Measurements from ENCODE around the gene PLEKHF1. TPM values are rescaled to one million over a fixed set of nuclear protein-coding genes. Genes with fewer than 3 reads are reported as not detected.
"Not testable (repeated sequence)": the region's sequence is repeated elsewhere in the genome, so short reads cannot be mapped to it uniquely, and the experiment has no call there.

The PLEKHF1 gene
- total RNA-seq, 4 donors from 2014 or later, result 8.6 to 38.8 (median 14.2) TPM

- no peak for TF ChIP-seq CTCF (IDR thresholded peaks at IDR 0.05)
- TF ChIP-seq POLR2AphosphoS5 (IDR thresholded peaks at IDR 0.05), result no peak
- no peak for TF ChIP-seq EP300 (IDR thresholded peaks at IDR 0.05; ENCODE audit: low read depth)
- no peak for TF ChIP-seq POLR2A (IDR thresholded peaks at IDR 0.05)
- Histone ChIP-seq H3K9me3 (no peaks in the 10 kb centered on the region), H3K27ac (peak overlapping the region in 1 of 4 donors; percentile 25), H3K4me1 (no peaks in the 10 kb centered on the region), H3K27me3 (no peaks in the 10 kb centered on the region), H3K4me3 (no peak overlapping the region), H3K36me3 (no peaks in the 10 kb centered on the region)
- 72 to 76% methylated on average over 7 to 18 of the region's 18 CpGs for WGBS, 2 donors (ENCODE audit: low coverage in 1 of 2)
- peak; percentile 25 for DNase-seq
- in situ Hi-C loops (cut with MboI; ENCODE audit: low pct_ligation_motif_present in 1 of 4, low pct_unique_long_range_greater_than_20kb in 1 of 4, low sequenced_read_pairs in 3 of 4), result loop anchor here in 2 of 4 donors (25.0 kb wide), 2 partner anchors 88 to 213 kb away; partner anchors contain the start of gene C19orf12 (in 1 of the 2)
- intact Hi-C loops (cut with DNase I; ENCODE audit: low total_unique reads), result no loop called here
Measured at GRCh38 chr19:29623726-29624488, 41.4 kb upstream of the PLEKHF1 start.

GRCh38 chr19:29624489-29625185 is 40.6 kb upstream of the PLEKHF1 start:
- Histone ChIP-seq H3K9me3 (no peaks in the 10 kb centered on the region), H3K4me1 (no peaks in the 10 kb centered on the region), H3K4me3 (no peak overlapping the region), H3K27ac (peak overlapping the region in 1 of 4 donors; percentile 25), H3K27me3 (no peaks in the 10 kb centered on the region), H3K36me3 (no peaks in the 10 kb centered on the region)
- TF ChIP-seq CTCF (IDR thresholded peaks at IDR 0.05), result no peak
- no peak for TF ChIP-seq POLR2A (IDR thresholded peaks at IDR 0.05)
- no peak for TF ChIP-seq EP300 (IDR thresholded peaks at IDR 0.05; ENCODE audit: low read depth)
- TF ChIP-seq POLR2AphosphoS5 (IDR thresholded peaks at IDR 0.05), result no peak
- DNase-seq, result no peak
- intact Hi-C loops (cut with DNase I; ENCODE audit: low total_unique reads) (no loop called here), in situ Hi-C loops (cut with MboI; ENCODE audit: low pct_ligation_motif_present in 1 of 4, low pct_unique_long_range_greater_than_20kb in 1 of 4, low sequenced_read_pairs in 3 of 4) (loop anchor here in 2 of 4 donors (25.0 kb wide), 2 partner anchors 88 to 213 kb away; partner anchors contain the start of gene C19orf12 (in 1 of the 2))
- WGBS, 2 donors (ENCODE audit: low coverage in 1 of 2), result 73 to 80% methylated on average over 3 to 6 of the region's 6 CpGs

- in situ Hi-C loops (cut with MboI; ENCODE audit: low pct_ligation_motif_present in 1 of 4, low pct_unique_long_range_greater_than_20kb in 1 of 4, low sequenced_read_pairs in 3 of 4), result no loop called here
- no peaks in the 10 kb centered on the region for H3K36me3 ChIP-seq
- no peaks in the 10 kb centered on the region for H3K4me1 ChIP-seq
- whole genome bisulfite sequencing, 2 donors (ENCODE audit: low coverage in 1 of 2), result 83 to 85% methylated on average over 4 to 9 of the region's 9 CpGs
- no peaks in the 10 kb centered on the region for H3K9me3 ChIP-seq
- intact Hi-C loops (cut with DNase I; ENCODE audit: low total_unique reads), result no loop called here
- no peak overlapping the region for H3K27ac ChIP-seq
- H3K4me3 ChIP-seq, result no peak overlapping the region
- no peaks in the 10 kb centered on the region for H3K27me3 ChIP-seq
- no peak for TF ChIP-seq POLR2A (IDR thresholded peaks at IDR 0.05)
- no peak for TF ChIP-seq POLR2AphosphoS5 (IDR thresholded peaks at IDR 0.05)
- no peak for TF ChIP-seq EP300 (IDR thresholded peaks at IDR 0.05; ENCODE audit: low read depth)
- TF ChIP-seq CTCF (IDR thresholded peaks at IDR 0.05), result no peak
- no peak for DNase-seq
Measured at GRCh38 chr19:29625186-29625651, 40.0 kb upstream of the PLEKHF1 start.

- Histone ChIP-seq H3K9me3 (no peaks in the 10 kb centered on the region), H3K27ac (no peak overlapping the region), H3K4me1 (no peaks in the 10 kb centered on the region), H3K4me3 (no peak overlapping the region), H3K27me3 (no peaks in the 10 kb centered on the region), H3K36me3 (no peaks in the 10 kb centered on the region)
- 95% methylated on average over 7 of the region's 7 CpGs; no CpG with 5 or more reads in 1 of the 2 donors for WGBS, 2 donors (ENCODE audit: low coverage in 1 of 2)
- intact Hi-C loops (cut with DNase I; ENCODE audit: low total_unique reads), result no loop called here
- in situ Hi-C loops (cut with MboI; ENCODE audit: low pct_ligation_motif_present in 1 of 4, low pct_unique_long_range_greater_than_20kb in 1 of 4, low sequenced_read_pairs in 3 of 4), result no loop called here
- no peak for DNase-seq
- TF ChIP-seq POLR2AphosphoS5 (IDR thresholded peaks at IDR 0.05), result no peak
- TF ChIP-seq EP300 (IDR thresholded peaks at IDR 0.05; ENCODE audit: low read depth), result no peak
- no peak for TF ChIP-seq CTCF (IDR thresholded peaks at IDR 0.05)
- no peak for TF ChIP-seq POLR2A (IDR thresholded peaks at IDR 0.05)
Measured at GRCh38 chr19:29626386-29626785, 38.9 kb upstream of the PLEKHF1 start.

- DNase-seq; H3K9me3 ChIP-seq; H3K4me3 ChIP-seq; H3K27me3 ChIP-seq; H3K36me3 ChIP-seq; intact Hi-C loops (cut with DNase I; ENCODE audit: low total_unique reads); in situ Hi-C loops (cut with MboI; ENCODE audit: low pct_ligation_motif_present in 1 of 4, low pct_unique_long_range_greater_than_20kb in 1 of 4, low sequenced_read_pairs in 3 of 4); H3K27ac ChIP-seq; H3K4me1 ChIP-seq: not testable (repeated sequence)
- WGBS, 2 donors (ENCODE audit: low coverage in 1 of 2), result 62 to 100% methylated on average over 1 to 9 of the region's 9 CpGs
Measured at GRCh38 chr19:29626832-29627231, 38.4 kb upstream of the PLEKHF1 start.
